SK-N-MC (cell line): ENCODE results near the gene DAPK3.
A peak's percentile ranks its signal among the peaks of the same experiment; 100 is the strongest.
"Not testable (repeated sequence)": the region's sequence is repeated elsewhere in the genome, so short reads cannot be mapped to it uniquely, and the experiment has no call there.

Experiments
- DNase-seq: peaks from one replicate; pipeline ENCODE4 v3.0.0-alpha.2; 2011; ENCODE audit warnings: low read depth, low spot score
- H3K27ac ChIP-seq: fragments of 200-600 bp; sonication (generic); 2 replicates; pipeline ENCODE4 v1.5.1; 2016; ENCODE audit warnings: mixed run types
- H3K36me3 ChIP-seq: fragments of 200-600 bp; sonication (generic); 2 replicates; pipeline ENCODE4 v1.6.1; 2017; ENCODE audit warnings: antibody characterized with exemption, low read length, mixed read lengths; ENCODE audit not compliant: insufficient read depth
- H3K4me3 ChIP-seq: fragments of 200-600 bp; sonication (generic); 2 replicates; pipeline ENCODE4 v1.5.1; 2016
- H3K9ac ChIP-seq: fragments of 200-600 bp; sonication (generic); 2 replicates; pipeline ENCODE4 v1.8.0; 2017; ENCODE audit warnings: mixed run types, mixed read lengths; ENCODE audit not compliant: insufficient read length
- H3K9me3 ChIP-seq: fragments of 200-600 bp; sonication (generic); 2 replicates; pipeline ENCODE4 v1.6.1; 2017; ENCODE audit warnings: low read depth, mild to moderate bottlenecking, antibody characterized with exemption, low read length, moderate library complexity, mixed read lengths
- EZH2 ChIP-seq: fragments of 200-600 bp; sonication (generic); IDR thresholded peaks from one replicate; pipeline ENCODE4 v1.6.1; 2017; ENCODE audit warnings: antibody characterized with exemption
- FOXP2 ChIP-seq: optimal IDR thresholded peaks from 2 replicates; pipeline ENCODE3; 2011; ENCODE audit warnings: mild to moderate bottlenecking, moderate library complexity; ENCODE audit not compliant: insufficient read depth; ENCODE audit errors: extremely low read length, control extremely low read depth
- POLR2AphosphoS5 ChIP-seq: IDR thresholded peaks from 2 replicates; pipeline ENCODE4 v1.6.1; 2012; ENCODE audit warnings: mild to moderate bottlenecking, low read depth, low read length, borderline replicate concordance

Gene DAPK3

GRCh38 chr19:3976495-3977241, 5.8 kb upstream of the DAPK3 start:
- TF ChIP-seq POLR2AphosphoS5 (0 out of 2 replicates have a peak, but pooled peaks have one; percentile 22), FOXP2 (no peak), EZH2 (no peak)
- no peak overlapping the region for H3K4me3 ChIP-seq
- H3K9me3 ChIP-seq = no peaks in the 10 kb centered on the region
- H3K9ac ChIP-seq = no peak overlapping the region
- DNase-seq = no peak
- H3K27ac ChIP-seq = no peak overlapping the region
- H3K36me3 ChIP-seq = peaks cover 64% of the 10 kb centered on the region

GRCh38 chr19:3975637-3976087, 4.8 kb upstream of the DAPK3 start:
- TF ChIP-seq EZH2 (no peak), POLR2AphosphoS5 (no peak), FOXP2 (no peak)
- Histone ChIP-seq H3K9me3 (no peaks in the 10 kb centered on the region), H3K4me3 (no peak overlapping the region), H3K27ac (peak overlapping the region; percentile 73; the same call in 1 of the 2 replicates), H3K36me3 (peaks cover 54% of the 10 kb centered on the region), H3K9ac (no peak overlapping the region)
- no peak for DNase-seq

DNA sequence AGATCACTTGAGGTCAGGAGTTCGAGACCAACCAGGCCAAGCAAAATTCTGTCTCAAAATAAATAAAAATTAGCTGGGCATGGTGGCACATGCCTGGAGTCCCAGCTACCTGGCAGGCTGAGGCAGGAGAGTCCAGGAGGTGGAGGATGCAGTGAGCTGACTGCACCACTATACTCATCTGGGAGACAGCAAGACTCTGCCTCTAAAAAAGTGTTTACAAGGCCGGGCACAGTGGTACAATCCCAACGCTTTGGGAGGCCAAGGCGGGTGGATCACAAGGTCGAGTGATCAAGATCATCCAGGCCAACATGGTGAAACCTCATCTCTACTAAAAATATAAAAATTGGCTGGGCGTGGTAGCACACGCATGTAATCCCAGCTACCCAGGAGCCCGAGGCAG, 4.2 kb upstream of the DAPK3 start:
- no peak overlapping the region for H3K27ac ChIP-seq
- peaks cover 49% of the 10 kb centered on the region for H3K36me3 ChIP-seq
- no peak for DNase-seq
- TF ChIP-seq POLR2AphosphoS5 (no peak), FOXP2 (no peak), EZH2 (no peak)
- H3K4me3 ChIP-seq = no peak overlapping the region
- no peaks in the 10 kb centered on the region for H3K9me3 ChIP-seq
- no peak overlapping the region for H3K9ac ChIP-seq

GRCh38 chr19:3970313-3970807, 539 bp downstream of the DAPK3 start:
- peak overlapping the region; percentile 93 for H3K4me3 ChIP-seq
- peaks cover 22% of the 10 kb centered on the region for H3K36me3 ChIP-seq
- H3K27ac ChIP-seq = peak overlapping the region; percentile 92
- no peak for DNase-seq
- peak overlapping the region; percentile 98 for H3K9ac ChIP-seq
- TF ChIP-seq EZH2 (no peak), POLR2AphosphoS5 (no peak), FOXP2 (no peak)
- no peaks in the 10 kb centered on the region for H3K9me3 ChIP-seq

- no peak for DNase-seq
- no peak for TF ChIP-seq FOXP2
- TF ChIP-seq EZH2 = no peak
- no peak for TF ChIP-seq POLR2AphosphoS5
- peak overlapping the region; percentile 92 for H3K27ac ChIP-seq
These were observed 1.2 kb downstream of the DAPK3 start for GRCh38 chr19:3969435-3970312.

DNA sequence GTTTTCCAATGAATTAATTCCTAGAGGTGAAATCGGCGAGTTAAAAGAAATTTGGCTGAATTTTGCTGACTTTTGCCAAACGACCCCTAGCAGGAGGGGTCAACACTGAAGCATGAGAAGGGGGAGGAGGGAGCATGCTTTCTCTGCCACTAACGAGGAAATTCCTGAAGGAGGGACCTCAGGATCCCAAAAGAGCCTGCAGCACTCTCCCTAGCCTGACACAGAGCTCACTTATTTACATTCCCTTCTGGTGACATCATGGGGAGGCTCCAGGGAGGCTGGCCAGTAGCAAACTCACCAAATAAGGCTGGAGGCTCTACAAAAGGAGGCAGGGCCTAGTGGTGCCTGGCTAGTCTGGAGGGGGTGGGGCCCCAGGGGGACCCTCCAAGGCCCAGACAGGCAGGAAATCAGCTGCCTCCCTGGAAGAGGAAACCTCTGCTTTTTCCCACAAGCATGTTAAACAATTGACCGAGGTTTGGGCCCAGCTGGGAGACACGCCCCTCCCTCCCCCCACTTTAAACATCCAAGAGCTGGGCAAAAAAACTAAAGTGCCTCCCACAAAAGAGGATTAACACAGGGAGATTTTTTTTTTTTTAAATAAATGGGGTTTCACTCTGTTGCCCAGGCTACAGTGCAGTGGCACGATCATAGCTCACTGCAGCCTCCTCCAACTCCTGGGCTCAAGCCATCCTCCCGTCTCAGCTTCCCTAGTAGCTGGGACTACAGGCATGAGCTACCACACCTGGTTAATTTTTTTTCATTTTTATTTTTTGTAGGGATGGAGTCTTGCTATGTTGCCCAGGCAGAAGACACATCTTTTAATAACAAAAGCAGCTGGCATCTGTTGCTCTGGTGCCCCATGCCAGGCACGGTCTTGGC, 2.1 kb downstream of the DAPK3 start:
- peaks cover 22% of the 10 kb centered on the region; the same call in 1 of the 2 replicates for H3K36me3 ChIP-seq
- H3K4me3 ChIP-seq = peak overlapping the region; percentile 93

More at GRCh38 chr19:3969435-3970312, 1.2 kb downstream of the DAPK3 start:
- no peaks in the 10 kb centered on the region for H3K9me3 ChIP-seq
- H3K4me3 ChIP-seq = peak overlapping the region; percentile 93
- H3K9ac ChIP-seq = peak overlapping the region; percentile 98
- H3K36me3 ChIP-seq = peaks cover 19% of the 10 kb centered on the region; the same call in 1 of the 2 replicates

GRCh38 chr19:3967983-3968382, 2.9 kb downstream of the DAPK3 start:
- peak overlapping the region; percentile 62 for H3K9ac ChIP-seq
- not testable (repeated sequence) for DNase-seq, H3K4me3 ChIP-seq, H3K9me3 ChIP-seq
- H3K36me3 ChIP-seq = peaks cover 30% of the 10 kb centered on the region; the same call in 1 of the 2 replicates
- H3K27ac ChIP-seq = peak overlapping the region; percentile 92

More for the DNA sequence above, 2.1 kb downstream of the DAPK3 start:
- no peaks in the 10 kb centered on the region for H3K9me3 ChIP-seq
- H3K9ac ChIP-seq = peak overlapping the region; percentile 98
- H3K27ac ChIP-seq = peak overlapping the region; percentile 92
- TF ChIP-seq EZH2 (no peak), FOXP2 (peak; percentile 68)
- DNase-seq = peak; percentile 88
